ENCODE results near the gene SLC2A13.

DNA sequence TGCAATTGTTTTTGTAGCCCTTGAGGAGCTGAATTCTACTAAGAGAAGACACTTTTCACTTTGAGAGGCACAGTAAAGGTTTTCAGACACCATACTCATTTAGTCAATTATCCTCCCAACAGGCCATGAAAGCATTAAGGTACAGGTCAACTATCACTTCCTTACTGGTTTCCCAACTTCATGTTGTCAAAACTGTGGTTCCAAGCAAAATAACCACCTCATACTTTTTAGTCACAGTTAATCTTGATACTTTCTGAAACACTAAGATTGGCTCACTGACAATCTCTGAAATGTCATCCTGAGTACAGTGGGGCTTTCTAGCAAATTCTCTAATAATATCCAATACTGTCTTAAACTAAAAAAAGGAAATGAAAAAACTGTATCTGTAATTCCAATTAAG lies 71.7 kb downstream of the SLC2A13 start:
- TF ChIP-seq EP300 (IDR thresholded peaks at IDR 0.05; ENCODE audit: borderline replicate concordance) = no peak
- TF ChIP-seq, protein P1, sequence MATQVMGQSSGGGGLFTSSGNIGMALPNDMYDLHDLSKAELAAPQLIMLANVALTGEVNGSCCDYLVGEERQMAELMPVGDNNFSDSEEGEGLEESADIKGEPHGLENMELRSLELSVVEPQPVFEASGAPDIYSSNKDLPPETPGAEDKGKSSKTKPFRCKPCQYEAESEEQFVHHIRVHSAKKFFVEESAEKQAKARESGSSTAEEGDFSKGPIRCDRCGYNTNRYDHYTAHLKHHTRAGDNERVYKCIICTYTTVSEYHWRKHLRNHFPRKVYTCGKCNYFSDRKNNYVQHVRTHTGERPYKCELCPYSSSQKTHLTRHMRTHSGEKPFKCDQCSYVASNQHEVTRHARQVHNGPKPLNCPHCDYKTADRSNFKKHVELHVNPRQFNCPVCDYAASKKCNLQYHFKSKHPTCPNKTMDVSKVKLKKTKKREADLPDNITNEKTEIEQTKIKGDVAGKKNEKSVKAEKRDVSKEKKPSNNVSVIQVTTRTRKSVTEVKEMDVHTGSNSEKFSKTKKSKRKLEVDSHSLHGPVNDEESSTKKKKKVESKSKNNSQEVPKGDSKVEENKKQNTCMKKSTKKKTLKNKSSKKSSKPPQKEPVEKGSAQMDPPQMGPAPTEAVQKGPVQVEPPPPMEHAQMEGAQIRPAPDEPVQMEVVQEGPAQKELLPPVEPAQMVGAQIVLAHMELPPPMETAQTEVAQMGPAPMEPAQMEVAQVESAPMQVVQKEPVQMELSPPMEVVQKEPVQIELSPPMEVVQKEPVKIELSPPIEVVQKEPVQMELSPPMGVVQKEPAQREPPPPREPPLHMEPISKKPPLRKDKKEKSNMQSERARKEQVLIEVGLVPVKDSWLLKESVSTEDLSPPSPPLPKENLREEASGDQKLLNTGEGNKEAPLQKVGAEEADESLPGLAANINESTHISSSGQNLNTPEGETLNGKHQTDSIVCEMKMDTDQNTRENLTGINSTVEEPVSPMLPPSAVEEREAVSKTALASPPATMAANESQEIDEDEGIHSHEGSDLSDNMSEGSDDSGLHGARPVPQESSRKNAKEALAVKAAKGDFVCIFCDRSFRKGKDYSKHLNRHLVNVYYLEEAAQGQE (IDR thresholded peaks at IDR 0.05; ENCODE audit: low read depth) = no peak
- no peak for TF ChIP-seq CEBPB (IDR thresholded peaks at IDR 0.05)
- TF ChIP-seq EGR1 (IDR thresholded peaks at IDR 0.05) = no peak
- TF ChIP-seq TCF12 (IDR thresholded peaks at IDR 0.05; ENCODE audit: low read depth) = no peak
- no peak for TF ChIP-seq TEAD4 (IDR thresholded peaks at IDR 0.05)
- TF ChIP-seq NFIC (IDR thresholded peaks at IDR 0.05) = no peak
- no peak for TF ChIP-seq TAF1 (IDR thresholded peaks at IDR 0.05; ENCODE audit: low read depth)
